Caki2 (cell line): ENCODE results near the gene CADPS. TPM values are rescaled to one million over a fixed set of nuclear protein-coding genes. Genes with fewer than 3 reads are reported as not detected.
A peak's percentile ranks its signal among the peaks of the same experiment; 100 is the strongest.
"Not testable (repeated sequence)": the region's sequence is repeated elsewhere in the genome, so short reads cannot be mapped to it uniquely, and the experiment has no call there.

Source experiments
- DNase-seq: peaks from one replicate; pipeline ENCODE4 v3.0.0-alpha.2; 2015; ENCODE audit warnings: low read depth
- in situ Hi-C: cut with HindIII; loops from 2 replicates; pipeline ENCODE4 v1.10.0; 2016; ENCODE audit warnings: low sequenced_read_pairs, low pct_unique_long_range_greater_than_20kb, mixed read lengths
- total RNA-seq: library from RNA; depleted of rRNA; stranded (reverse); fragments of >200 nt; shearing (Covaris generic); gene quantifications from 2 replicates; pipeline ENCODE4 v1.2.3, GENCODE V29; 2014; ENCODE audit warnings: low replicate concordance

CADPS gene
- total RNA-seq, 1 experiment from 2014 or later, result not detected

GRCh38 chr3:62597491-62597890 lies 277.7 kb downstream of the CADPS start:
- DNase-seq, result no peak
- in situ Hi-C loops, result no loop called here

GRCh38 chr3:62592408-62592807 lies 282.8 kb downstream of the CADPS start:
- no peak for DNase-seq
- in situ Hi-C loops, result no loop called here

- no peak for DNase-seq
- in situ Hi-C loops, result no loop called here
Observed at GRCh38 chr3:62589078-62589477, 286.1 kb downstream of the CADPS start.

GRCh38 chr3:62587579-62588031 lies 287.6 kb downstream of the CADPS start:
- DNase-seq, result no peak
- in situ Hi-C loops, result no loop called here

GRCh38 chr3:62587169-62587568 lies 288.0 kb downstream of the CADPS start:
- DNase-seq, result no peak
- in situ Hi-C loops, result no loop called here

GRCh38 chr3:62586356-62586755 lies 288.9 kb downstream of the CADPS start:
- in situ Hi-C loops, result no loop called here
- DNase-seq, result no peak

GRCh38 chr3:62585861-62586260 lies 289.4 kb downstream of the CADPS start:
- in situ Hi-C loops, result no loop called here
- no peak for DNase-seq

GRCh38 chr3:62584636-62585035 lies 290.6 kb downstream of the CADPS start:
- DNase-seq, result no peak
- in situ Hi-C loops, result no loop called here

- in situ Hi-C loops, result no loop called here
- DNase-seq, result no peak
Observed at GRCh38 chr3:62582495-62583172, 292.6 kb downstream of the CADPS start.

GRCh38 chr3:62580485-62580884 lies 294.7 kb downstream of the CADPS start:
- DNase-seq, in situ Hi-C loops: not testable (repeated sequence)

GRCh38 chr3:62577153-62577552 lies 298.1 kb downstream of the CADPS start:
- in situ Hi-C loops, result no loop called here

GRCh38 chr3:62574266-62574898 lies 300.8 kb downstream of the CADPS start:
- no peak for DNase-seq
- in situ Hi-C loops, result no loop called here

More at GRCh38 chr3:62577153-62577552, 298.1 kb downstream of the CADPS start:
- no peak for DNase-seq

GRCh38 chr3:62571916-62572315 lies 303.3 kb downstream of the CADPS start:
- no peak for DNase-seq
- in situ Hi-C loops, result no loop called here

- no peak for DNase-seq
- in situ Hi-C loops, result no loop called here
Observed at GRCh38 chr3:62570888-62571287, 304.3 kb downstream of the CADPS start.

- in situ Hi-C loops, result no loop called here
- DNase-seq, result no peak
Observed at GRCh38 chr3:62569609-62570008, 305.6 kb downstream of the CADPS start.

- in situ Hi-C loops, result no loop called here
Observed at GRCh38 chr3:62567097-62568021, 307.9 kb downstream of the CADPS start.

GRCh38 chr3:62566022-62566557 lies 309.1 kb downstream of the CADPS start:
- DNase-seq, result no peak
- in situ Hi-C loops, result no loop called here

More at GRCh38 chr3:62567097-62568021, 307.9 kb downstream of the CADPS start:
- peak; percentile 55 for DNase-seq

- no peak for DNase-seq
- in situ Hi-C loops, result no loop called here
Observed at GRCh38 chr3:62562596-62562995, 312.6 kb downstream of the CADPS start.

GRCh38 chr3:62562017-62562416 lies 313.2 kb downstream of the CADPS start:
- no peak for DNase-seq
- in situ Hi-C loops, result no loop called here
